Mucosa of gallbladder (tissue), 1 donor: ENCODE results near the gene SYNPO. TPM values are rescaled to one million over a fixed set of nuclear protein-coding genes. Genes with fewer than 3 reads are reported as not detected.

Source experiments
- DNase-seq: peaks from one replicate; pipeline ENCODE4 v3.0.0-alpha.2; 2020; ENCODE audit warnings: low spot score
- total RNA-seq: library from RNA; stranded (reverse); gene quantifications from one replicate; pipeline ENCODE4 v1.2.1, GENCODE V29; 2021
- donor health status: DM: no; HTN: no; CAD: no.

The SYNPO gene
- 123 TPM for total RNA-seq

GRCh38 chr5:150640311-150641005, at the start of gene SYNPO:
Gene SYNPO, plus strand, starts transcription at chr5:150640660. Its CDS starts 7,616 bp downstream, at chr5:150648276.
- DNase-seq = peak; percentile 66

GRCh38 chr5:150590979-150591695, 49.3 kb upstream of the SYNPO start:
- DNase-seq = no peak

- no peak for DNase-seq
Measured at GRCh38 chr5:150593593-150593992, 46.9 kb upstream of the SYNPO start.

GRCh38 chr5:150593996-150594395, 46.5 kb upstream of the SYNPO start:
- DNase-seq = no peak

GRCh38 chr5:150595466-150596031, 44.9 kb upstream of the SYNPO start:
- DNase-seq = no peak

GRCh38 chr5:150596313-150596712, 44.1 kb upstream of the SYNPO start:
- no peak for DNase-seq

- DNase-seq = no peak
Measured at GRCh38 chr5:150596826-150597225, 43.6 kb upstream of the SYNPO start.

GRCh38 chr5:150598006-150598405, 42.5 kb upstream of the SYNPO start:
- no peak for DNase-seq

GRCh38 chr5:150598821-150599273, 41.6 kb upstream of the SYNPO start:
- no peak for DNase-seq

- DNase-seq = no peak
Measured at GRCh38 chr5:150599281-150599680, 41.2 kb upstream of the SYNPO start.

GRCh38 chr5:150599917-150600511, 40.4 kb upstream of the SYNPO start:
- peak; percentile 70 for DNase-seq

GRCh38 chr5:150600616-150601490, 39.6 kb upstream of the SYNPO start:
- no peak for DNase-seq

- no peak for DNase-seq
Measured at GRCh38 chr5:150601491-150602345, 38.7 kb upstream of the SYNPO start.

- DNase-seq = no peak
Measured at GRCh38 chr5:150603052-150603451, 37.4 kb upstream of the SYNPO start.

GRCh38 chr5:150603491-150603890, 37.0 kb upstream of the SYNPO start:
- DNase-seq = no peak

GRCh38 chr5:150604010-150604409, 36.5 kb upstream of the SYNPO start:
- DNase-seq = no peak

- DNase-seq = no peak
Measured at GRCh38 chr5:150604894-150605440, 35.5 kb upstream of the SYNPO start.

GRCh38 chr5:150605546-150605945, 34.9 kb upstream of the SYNPO start:
- DNase-seq = no peak

GRCh38 chr5:150606476-150606875, 34.0 kb upstream of the SYNPO start:
- DNase-seq = no peak

GRCh38 chr5:150607105-150607504, 33.4 kb upstream of the SYNPO start:
- no peak for DNase-seq
